GM12872 (cell line): ENCODE measurements around the gene HACD2.

ENCODE experiments used
- CTCF ChIP-seq: IDR thresholded peaks from 3 replicates; pipeline ENCODE4 v1.5.1; 2011; ENCODE audit warnings: low read depth, mild to moderate bottlenecking, low read length, moderate library complexity; ENCODE audit not compliant: insufficient read depth

HACD2 gene

GRCh38 chr3:123546133-123546755, 38.6 kb downstream of the HACD2 start:
- no peak for TF ChIP-seq CTCF

- no peak for TF ChIP-seq CTCF
These were observed 40.9 kb downstream of the HACD2 start for GRCh38 chr3:123543950-123544349.

- TF ChIP-seq CTCF: no peak
These were observed 44.6 kb downstream of the HACD2 start for GRCh38 chr3:123540285-123540684.

- no peak for TF ChIP-seq CTCF
These were observed 48.5 kb downstream of the HACD2 start for GRCh38 chr3:123536153-123536895.

GRCh38 chr3:123535580-123535979, 49.3 kb downstream of the HACD2 start:
- no peak for TF ChIP-seq CTCF

- no peak for TF ChIP-seq CTCF
These were observed 50.6 kb downstream of the HACD2 start for GRCh38 chr3:123534264-123534663.

- TF ChIP-seq CTCF: no peak
These were observed 51.2 kb downstream of the HACD2 start for GRCh38 chr3:123533554-123534159.
